Measurements from ENCODE around the gene SFSWAP.

DNA sequence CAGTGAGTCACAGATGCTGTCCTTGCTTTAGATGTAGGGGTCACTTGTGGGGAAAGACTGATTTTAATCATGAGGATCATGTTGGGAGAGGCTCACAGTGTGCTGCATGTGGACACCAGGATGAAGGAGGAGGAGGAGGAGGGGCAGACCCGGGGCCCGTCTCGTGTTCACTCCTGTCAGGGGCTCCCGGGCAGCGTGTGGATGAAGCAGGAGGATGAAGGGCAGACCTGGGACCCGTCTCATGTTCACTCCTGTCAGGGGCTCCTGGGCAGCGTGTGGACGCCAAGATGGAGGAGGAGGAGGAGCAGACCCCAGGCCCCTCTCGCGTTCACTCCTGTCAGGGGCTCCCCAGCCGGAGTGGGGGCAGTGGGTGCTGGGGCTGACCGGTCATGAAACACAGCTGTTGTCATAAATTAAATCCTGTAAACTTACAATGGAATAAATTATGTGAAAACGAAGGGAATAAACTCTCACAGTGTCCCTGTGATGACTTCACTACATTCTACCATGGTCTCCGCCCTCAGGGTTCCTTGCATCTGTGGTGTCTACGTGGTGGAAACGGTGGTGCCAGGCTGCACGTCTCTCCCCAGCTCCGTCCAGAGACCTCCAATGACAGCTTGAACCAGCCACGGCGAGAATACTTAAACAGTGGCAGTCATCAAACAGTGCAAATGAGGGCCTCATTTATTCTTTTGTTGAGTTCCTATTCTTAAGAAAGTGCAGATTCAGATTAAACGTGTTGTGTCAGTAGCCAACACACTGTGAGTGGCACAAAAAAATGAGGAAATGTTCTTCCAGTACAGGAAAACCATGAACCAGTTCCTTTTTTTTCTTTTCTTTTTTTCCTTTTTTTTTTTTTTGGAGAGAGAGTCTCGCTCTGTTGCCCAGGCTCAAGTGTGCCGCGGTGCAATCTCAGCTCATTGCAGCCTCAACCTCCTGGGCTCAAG, 37.7 kb upstream of the SFSWAP start:
- TF ChIP-seq POLR2A (IDR thresholded peaks at IDR 0.05; ENCODE audit: low read depth, low read length) (no peak), POLR2AphosphoS5 (IDR thresholded peaks at IDR 0.05; ENCODE audit: low read depth, low read length) (no peak), POU2F2 (IDR thresholded peaks at IDR 0.05; ENCODE audit: low read depth, low read length) (no peak), TAF1 (IDR thresholded peaks at IDR 0.05; ENCODE audit: low read depth, low read length) (no peak), SPI1 (IDR thresholded peaks at IDR 0.05; ENCODE audit: low read depth, low read length) (no peak)

Measured in GM12891 (cell line).